NCI-H2029 treated with DMSO at 0.1 percent for 48 hours (cell line): ENCODE measurements around the gene BAG5.
"Not testable (repeated sequence)": the region's sequence is repeated elsewhere in the genome, so short reads cannot be mapped to it uniquely, and the experiment has no call there.

Experiments
- DNase-seq: peaks from one replicate; lab custom pipeline; 2025; lab: John Stamatoyannopoulos, UW

Gene BAG5

GRCh38 chr14:103562429-103563225 lies at the start of gene BAG5, which contains the start of gene COA8:
TSS of gene BAG5 (minus strand) at chr14:103562657. CDS start at chr14:103561164, 1,493 bp downstream.
TSS of gene COA8 (plus strand) at chr14:103562960. CDS start at chr14:103563002, 42 bp downstream.
- DNase-seq = no peak

GRCh38 chr14:103611215-103611614 lies 48.8 kb upstream of the BAG5 start:
- no peak for DNase-seq

- not testable (repeated sequence) for DNase-seq
Observed at GRCh38 chr14:103609081-103609480, 46.6 kb upstream of the BAG5 start.

GRCh38 chr14:103607822-103608221 lies 45.4 kb upstream of the BAG5 start:
- no peak for DNase-seq

GRCh38 chr14:103606963-103607668 lies 44.7 kb upstream of the BAG5 start:
- no peak for DNase-seq

GRCh38 chr14:103604620-103605019 lies 42.2 kb upstream of the BAG5 start:
- no peak for DNase-seq

GRCh38 chr14:103600503-103600902 lies 38.0 kb upstream of the BAG5 start:
- DNase-seq = no peak

GRCh38 chr14:103597623-103598377 lies 35.3 kb upstream of the BAG5 start:
- DNase-seq = no peak

- no peak for DNase-seq
Observed at GRCh38 chr14:103594265-103594664, 31.8 kb upstream of the BAG5 start.

- no peak for DNase-seq
Observed at GRCh38 chr14:103593577-103593976, 31.1 kb upstream of the BAG5 start.

GRCh38 chr14:103584326-103584915 lies 22.0 kb upstream of the BAG5 start:
- DNase-seq = no peak

GRCh38 chr14:103581954-103582703 lies 19.7 kb upstream of the BAG5 start:
- DNase-seq = no peak

- DNase-seq = no peak
Observed at GRCh38 chr14:103581206-103581605, 18.7 kb upstream of the BAG5 start.

GRCh38 chr14:103578401-103579075 lies 16.1 kb upstream of the BAG5 start:
- DNase-seq = no peak

- peak; percentile 44 for DNase-seq
Observed at GRCh38 chr14:103576371-103577024, 14.0 kb upstream of the BAG5 start.

GRCh38 chr14:103574707-103575285 lies 12.3 kb upstream of the BAG5 start:
- no peak for DNase-seq

GRCh38 chr14:103574104-103574503 lies 11.6 kb upstream of the BAG5 start:
- DNase-seq = no peak

GRCh38 chr14:103569408-103569807 lies 7.0 kb upstream of the BAG5 start:
- no peak for DNase-seq

- no peak for DNase-seq
Observed at GRCh38 chr14:103568952-103569351, 6.5 kb upstream of the BAG5 start.
